Urinary bladder (tissue), 4 donors: ENCODE data around the gene UHRF1. TPM values are rescaled to one million over a fixed set of nuclear protein-coding genes. Genes with fewer than 3 reads are reported as not detected.

ENCODE experiments used
- DNase-seq: peaks from one replicate; pipeline ENCODE4 v3.0.0-alpha.2; 2015; ENCODE audit errors: extremely low spot score
- H3K27ac ChIP-seq: one replicate; pipeline ENCODE4 v1.5.1; 2013; ENCODE audit warnings: low read depth, mild to moderate bottlenecking, moderate library complexity
- H3K36me3 ChIP-seq: one replicate; pipeline ENCODE4 v1.6.1; 2013; ENCODE audit warnings: mild to moderate bottlenecking, moderate library complexity; ENCODE audit not compliant: insufficient read depth
- H3K4me1 ChIP-seq: one replicate; pipeline ENCODE4 v1.6.1; 2013; ENCODE audit warnings: mild to moderate bottlenecking, moderate library complexity; ENCODE audit not compliant: insufficient read depth
- H3K4me3 ChIP-seq: one replicate; pipeline ENCODE4 v1.5.1; 2013; ENCODE audit warnings: low read depth, low read length
- WGBS: extraction: QIAGEN DNeasy Blood & Tissue Kit; methylation state at CpG from one replicate; pipeline ENCODE4 v1.1.7; 2013; 5-methylcytosine and 5-hydroxymethylcytosine counted together
- polyA plus RNA-seq: library from polyadenylated mRNA; stranded (reverse); fragments of 200-250 nt; gene quantifications from one replicate; pipeline ENCODE4 v1.2.3, GENCODE V29; 2013
- total RNA-seq: library from RNA; depleted of rRNA; stranded (reverse); fragments of >200 nt; gene quantifications from one replicate; pipeline ENCODE4 v1.2.3, GENCODE V29; 2014
- donor health status: healthy with polysubstance abuse.
- donor health status: healthy.

UHRF1 gene
- total and polyA plus RNA-seq, 2 donors: 0.57 to 8.5 TPM

DNA sequence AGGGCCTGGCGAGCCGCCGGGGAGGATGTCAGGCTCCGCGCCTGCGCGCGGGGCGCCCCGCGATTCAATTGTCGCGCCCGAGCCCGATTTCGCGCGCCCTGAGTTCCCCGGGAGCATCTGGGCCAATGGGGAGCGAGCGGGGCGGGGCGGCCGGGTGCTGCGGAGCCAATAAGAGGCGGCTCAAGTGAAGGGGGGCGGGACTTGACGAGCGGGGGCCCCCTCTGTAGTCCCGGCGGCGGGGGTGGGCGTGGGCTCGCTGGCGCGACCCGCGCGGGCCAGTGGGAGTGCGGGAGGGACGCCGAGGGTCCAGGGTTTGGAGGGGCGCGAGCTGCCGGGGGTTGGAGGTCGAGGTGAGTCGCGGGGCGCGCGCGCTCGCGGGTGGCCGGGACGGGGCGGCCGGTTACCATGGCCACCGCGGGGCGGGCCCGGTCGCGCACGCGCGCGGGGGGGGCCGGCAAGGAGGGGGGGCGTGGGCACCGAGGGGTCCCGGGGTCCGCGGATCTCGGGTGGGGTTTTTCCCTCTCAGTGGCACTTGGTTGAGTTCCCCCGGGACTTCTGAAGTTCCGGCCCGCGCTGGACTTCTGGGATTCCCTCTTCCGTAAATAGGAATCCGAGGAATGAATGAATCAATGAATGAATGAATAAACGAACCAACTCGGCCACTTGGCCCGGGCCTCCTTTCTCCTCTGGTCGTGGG is 744 bp downstream of the UHRF1 start:
- H3K27ac ChIP-seq: no peak overlapping the region
- WGBS: under 1% methylated on average over 85 of the region's 85 CpGs
- DNase-seq: peak; percentile 80

DNA sequence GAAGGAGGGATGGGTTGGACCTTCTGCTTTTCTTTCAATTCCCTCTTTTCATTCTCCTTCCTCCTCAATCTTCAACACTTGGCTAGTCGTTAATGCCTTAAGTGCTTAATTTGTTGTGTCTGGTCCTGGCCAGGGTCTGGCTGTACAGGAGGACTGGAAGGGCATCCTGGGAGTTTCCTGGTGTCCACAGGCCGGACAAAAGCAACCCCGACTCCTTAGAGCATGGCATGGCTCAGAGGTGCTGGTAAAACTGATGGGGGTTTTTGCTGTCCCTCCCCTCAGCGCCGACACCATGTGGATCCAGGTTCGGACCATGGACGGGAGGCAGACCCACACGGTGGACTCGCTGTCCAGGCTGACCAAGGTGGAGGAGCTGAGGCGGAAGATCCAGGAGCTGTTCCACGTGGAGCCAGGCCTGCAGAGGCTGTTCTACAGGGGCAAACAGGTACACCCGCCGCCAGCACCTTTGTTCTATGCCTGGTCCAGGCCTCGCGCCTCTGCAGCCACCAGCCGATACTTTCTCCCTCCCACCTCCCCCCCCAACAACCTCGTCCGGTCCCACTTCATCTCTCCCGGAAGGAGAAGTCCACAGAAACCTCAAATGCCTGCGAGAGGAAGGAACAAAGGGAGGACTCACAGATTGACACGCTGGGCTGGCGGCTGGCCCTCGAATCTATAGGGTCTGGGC is 1.4 kb downstream of the UHRF1 start:
- no peaks in the 10 kb centered on the region for H3K4me1 ChIP-seq
- DNase-seq: no peak
- 36% methylated on average over 23 of the region's 23 CpGs for WGBS
- H3K27ac ChIP-seq: no peak overlapping the region
- peak overlapping the region; percentile 71 for H3K4me3 ChIP-seq
- H3K36me3 ChIP-seq: no peaks in the 10 kb centered on the region

More for the DNA sequence above, 744 bp downstream of the UHRF1 start:
- H3K4me3 ChIP-seq: peak overlapping the region; percentile 71
- H3K4me1 ChIP-seq: no peaks in the 10 kb centered on the region
- no peaks in the 10 kb centered on the region for H3K36me3 ChIP-seq

- no peak overlapping the region for H3K27ac ChIP-seq
- no peak overlapping the region for H3K4me3 ChIP-seq
- H3K36me3 ChIP-seq: no peaks in the 10 kb centered on the region
- WGBS: 54% methylated on average over 15 of the region's 15 CpGs
- no peaks in the 10 kb centered on the region for H3K4me1 ChIP-seq
- no peak for DNase-seq
These were observed 2.0 kb downstream of the UHRF1 start for GRCh38 chr19:4911314-4911713.

DNA sequence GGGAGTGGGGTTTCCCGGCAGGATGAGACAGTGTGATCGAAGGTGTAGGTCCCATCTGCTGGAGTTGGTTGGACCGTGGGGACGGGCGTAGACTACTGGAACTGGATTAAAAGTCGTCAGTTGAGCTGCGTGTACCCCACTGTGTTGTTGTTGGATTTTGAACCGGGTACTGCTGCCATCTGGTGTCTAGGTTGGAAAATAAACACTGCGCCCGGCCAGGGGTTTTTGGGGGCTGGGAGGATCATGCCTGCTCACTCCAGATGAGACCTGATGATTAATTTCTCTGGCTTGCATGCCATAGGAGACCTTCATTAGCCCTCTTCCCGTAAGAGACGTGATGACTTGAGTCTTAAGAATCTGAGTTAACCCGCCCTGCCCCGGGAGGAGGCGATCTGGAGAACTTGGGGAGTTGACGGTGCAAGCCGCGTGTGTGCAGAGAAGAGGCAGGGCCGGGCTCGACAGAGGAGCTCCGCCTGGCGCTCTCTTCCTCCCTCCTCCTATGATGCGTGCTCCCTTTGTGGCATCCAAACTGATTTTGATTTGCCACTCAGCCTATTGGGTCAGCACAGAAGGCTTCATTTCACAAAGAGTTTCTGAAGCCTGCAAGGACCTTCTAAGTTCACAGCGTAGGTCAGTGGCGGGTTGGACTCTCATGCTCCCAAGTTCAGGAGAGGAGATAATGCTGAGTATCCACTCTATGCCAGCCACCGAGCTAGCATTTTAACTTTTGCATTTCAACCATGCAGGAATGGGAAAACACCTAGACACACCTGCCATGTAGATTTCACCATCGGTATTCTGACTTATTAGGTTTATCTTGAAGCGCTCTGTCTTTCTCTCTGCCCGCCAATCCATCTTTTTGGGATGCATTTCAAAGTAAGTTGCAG is 2.7 kb downstream of the UHRF1 start:
- WGBS: 23% methylated on average over 29 of the region's 29 CpGs
- Histone ChIP-seq H3K36me3 (no peaks in the 10 kb centered on the region), H3K4me3 (no peak overlapping the region), H3K27ac (no peak overlapping the region), H3K4me1 (no peaks in the 10 kb centered on the region)
- DNase-seq: no peak

- Histone ChIP-seq H3K36me3 (no peaks in the 10 kb centered on the region), H3K4me3 (peak overlapping the region; percentile 21), H3K27ac (no peak overlapping the region), H3K4me1 (no peaks in the 10 kb centered on the region)
- DNase-seq: no peak
- WGBS: 86% methylated on average over 24 of the region's 24 CpGs
These were observed 4.9 kb downstream of the UHRF1 start for GRCh38 chr19:4913996-4914735.

DNA sequence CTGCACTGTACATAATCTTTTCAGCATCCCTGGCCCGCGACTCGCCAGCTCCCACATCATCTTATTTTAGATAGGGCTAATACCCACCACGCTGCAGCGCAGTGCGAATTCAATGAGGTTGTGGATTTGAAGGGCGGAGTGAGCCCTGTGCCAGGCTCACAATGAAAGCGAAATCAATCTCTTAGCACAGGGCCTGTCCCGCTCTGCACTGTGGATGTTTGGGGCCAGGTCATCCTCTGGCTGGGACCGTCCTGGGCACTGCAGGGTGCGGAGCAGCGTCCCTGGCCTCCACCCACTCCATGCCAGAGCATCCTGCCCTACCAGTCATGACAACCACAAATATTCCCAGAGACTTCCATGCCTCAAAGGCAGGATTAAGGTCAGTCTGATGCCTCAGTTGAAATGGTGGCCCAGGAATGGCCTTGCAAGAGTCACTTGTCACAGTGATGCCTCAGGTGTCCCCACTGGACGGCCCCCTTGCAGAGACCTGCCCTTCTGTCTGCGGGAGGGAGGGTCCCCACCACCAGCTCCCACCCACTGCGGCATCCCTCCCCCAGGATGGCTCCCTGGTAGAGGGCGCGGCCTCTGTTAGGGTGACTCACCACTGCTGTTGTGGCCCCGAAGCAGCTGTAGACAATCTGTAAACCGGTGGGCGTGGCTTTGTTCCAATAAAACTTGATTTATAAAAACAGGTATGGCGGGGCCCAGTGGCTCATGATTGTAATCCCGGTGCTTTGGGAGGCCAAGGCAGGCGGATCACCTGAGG is 5.6 kb downstream of the UHRF1 start:
- WGBS: 69% methylated on average over 23 of the region's 23 CpGs
- H3K4me1 ChIP-seq: no peaks in the 10 kb centered on the region
- no peaks in the 10 kb centered on the region for H3K36me3 ChIP-seq
- H3K27ac ChIP-seq: no peak overlapping the region
- peak overlapping the region; percentile 21 for H3K4me3 ChIP-seq
- DNase-seq: peak; percentile 43

DNA sequence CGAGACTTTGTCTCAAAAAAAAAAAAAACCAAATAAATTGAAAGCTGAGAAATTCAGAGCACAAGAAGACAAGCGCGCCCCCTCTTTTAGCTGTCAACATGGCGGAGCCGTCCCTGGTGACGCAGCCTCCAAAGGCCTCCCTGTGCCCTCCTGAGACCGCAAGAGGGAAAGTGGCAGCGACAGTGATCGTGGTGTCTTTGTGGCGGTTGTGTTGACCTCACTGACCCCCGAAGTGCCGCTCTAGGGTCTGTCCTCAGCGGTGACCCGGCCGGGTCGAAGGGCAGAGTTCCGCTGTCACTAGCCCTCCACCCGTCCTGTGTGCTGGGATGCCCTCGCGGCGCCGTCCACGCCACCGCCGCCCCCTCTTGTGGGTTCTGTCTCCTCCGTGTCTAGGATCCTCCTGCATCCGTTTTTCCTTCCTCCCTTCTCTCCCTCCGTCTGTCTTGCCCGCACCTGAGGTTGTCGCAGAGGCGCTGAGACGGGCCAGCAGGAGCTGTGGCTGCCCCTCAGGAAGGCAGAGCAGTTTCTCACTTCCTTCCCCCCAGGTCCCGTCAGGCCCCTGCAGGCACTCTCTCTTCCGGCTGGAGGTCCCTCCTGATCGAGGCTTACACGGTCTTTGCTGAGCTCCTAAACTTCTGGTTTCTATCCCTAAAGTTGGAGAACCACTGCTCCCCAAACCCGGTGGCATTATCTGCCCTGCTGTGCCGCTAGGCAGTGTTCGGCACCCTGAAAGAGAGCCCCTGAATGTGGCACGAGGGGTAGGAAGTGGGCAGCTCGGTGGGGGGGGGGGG is 7.2 kb downstream of the UHRF1 start:
- 84% methylated on average over 41 of the region's 41 CpGs for WGBS
- Histone ChIP-seq H3K4me3 (peak overlapping the region; percentile 8), H3K36me3 (no peaks in the 10 kb centered on the region), H3K4me1 (no peaks in the 10 kb centered on the region), H3K27ac (no peak overlapping the region)
- DNase-seq: no peak

- DNase-seq: no peak
- H3K36me3 ChIP-seq: no peaks in the 10 kb centered on the region
- no peaks in the 10 kb centered on the region for H3K4me1 ChIP-seq
- WGBS: 88% methylated on average over 22 of the region's 22 CpGs
- no peak overlapping the region for H3K27ac ChIP-seq
- H3K4me3 ChIP-seq: no peak overlapping the region
These were observed 13.4 kb downstream of the UHRF1 start for GRCh38 chr19:4922530-4923275.

DNA sequence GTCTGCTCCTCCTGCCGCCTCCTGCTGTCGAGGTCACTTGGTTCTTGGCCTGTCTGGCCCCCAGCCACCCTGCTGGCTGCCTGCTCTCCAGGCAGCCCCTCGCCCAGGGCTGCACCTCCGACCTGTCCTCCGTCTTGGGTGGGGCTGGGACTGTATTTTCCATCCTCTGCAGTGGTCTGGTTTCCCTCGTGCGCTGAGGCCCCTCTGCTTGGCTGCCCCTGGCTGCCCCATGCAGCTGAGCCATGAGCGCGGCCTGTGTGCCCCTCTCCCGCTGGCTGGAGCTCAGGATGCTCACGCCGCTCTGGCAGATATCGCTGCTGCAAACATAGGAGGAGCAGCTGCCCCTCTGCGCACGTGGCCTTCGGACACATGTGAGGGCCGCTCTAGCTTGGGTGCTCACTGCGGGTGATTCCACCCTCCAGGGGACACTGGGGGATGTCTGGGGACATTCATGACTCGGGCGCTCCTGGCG is 14.0 kb downstream of the UHRF1 start:
- Histone ChIP-seq H3K4me1 (no peaks in the 10 kb centered on the region), H3K4me3 (no peak overlapping the region), H3K27ac (no peak overlapping the region), H3K36me3 (no peaks in the 10 kb centered on the region)
- WGBS: 93% methylated on average over 21 of the region's 21 CpGs
- DNase-seq: no peak

- no peak overlapping the region for H3K27ac ChIP-seq
- no peak for DNase-seq
- 92% methylated on average over 22 of the region's 22 CpGs for WGBS
- no peaks in the 10 kb centered on the region for H3K4me1 ChIP-seq
- no peak overlapping the region for H3K4me3 ChIP-seq
- H3K36me3 ChIP-seq: no peaks in the 10 kb centered on the region
These were observed 19.9 kb downstream of the UHRF1 start for GRCh38 chr19:4929186-4929585.

GRCh38 chr19:4930664-4931063 is 21.4 kb downstream of the UHRF1 start:
- Histone ChIP-seq H3K4me3 (no peak overlapping the region), H3K4me1 (no peaks in the 10 kb centered on the region), H3K27ac (no peak overlapping the region), H3K36me3 (no peaks in the 10 kb centered on the region)
- WGBS: 92% methylated on average over 28 of the region's 28 CpGs
- no peak for DNase-seq
